HepG2 (cell line): ENCODE data around the gene AIP. TPM values are rescaled to one million over a fixed set of nuclear protein-coding genes. Genes with fewer than 3 reads are reported as not detected.

ENCODE experiments used
- ARID3A ChIP-seq: IDR thresholded peaks from 2 replicates; pipeline ENCODE4 v1.6.1; 2012; ENCODE audit warnings: low read depth, low read length, improper control_type of control experiment
- ARNTL ChIP-seq: sonication (generic); formaldehyde crosslinking; IDR thresholded peaks from 2 replicates; pipeline ENCODE4 v1.4.0; 2020; ENCODE audit warnings: mild to moderate bottlenecking, missing genetic modification reagents
- CBFB ChIP-seq: sonication (generic); formaldehyde crosslinking; IDR thresholded peaks from 2 replicates; pipeline ENCODE4 v1.4.0; 2020; ENCODE audit warnings: missing genetic modification reagents
- CBX2 ChIP-seq, 2 experiments: fragments of 200-600 bp in 1 of 2; sonication (generic); formaldehyde crosslinking in 1 of 2; IDR thresholded peaks; 2 replicates each; pipeline versions ENCODE4 v1.7.0 to v1.8.1; 2018 to 2022; ENCODE audit warnings: low read depth in 2 of 2, low read length in 1 of 2, mild to moderate bottlenecking in 1 of 2, missing genetic modification reagents in 1 of 2
- CCAR2 ChIP-seq: fragments of 200-400 bp; formaldehyde crosslinking; optimal IDR thresholded peaks from 2 replicates; pipeline ENCODE3; 2018; ENCODE audit warnings: low read depth, mild to moderate bottlenecking, low read length, moderate library complexity
- ELF4 ChIP-seq: sonication (generic); formaldehyde crosslinking; IDR thresholded peaks from 2 replicates; pipeline ENCODE4 v1.5.0; 2020; ENCODE audit warnings: missing genetic modification reagents, mild to moderate bottlenecking, moderate library complexity, borderline replicate concordance
- LRRFIP1 ChIP-seq: sonication (generic); formaldehyde crosslinking; conservative IDR thresholded peaks from 2 replicates; pipeline ENCODE4 v1.4.0; 2020; ENCODE audit warnings: missing genetic modification reagents
- MXD4 ChIP-seq: IDR thresholded peaks from 2 replicates; pipeline ENCODE4 v1.6.1; 2016; ENCODE audit warnings: mild to moderate bottlenecking, missing biosample characterization, missing genetic modification reagents
- NFE2L2 ChIP-seq: fragments of 150-350 bp; IDR thresholded peaks from 2 replicates; pipeline ENCODE4 v1.6.1; 2014; ENCODE audit warnings: low read length
- NR2C2 ChIP-seq: sonication (generic); formaldehyde crosslinking; IDR thresholded peaks from 2 replicates; pipeline ENCODE4 v1.4.0; 2020; ENCODE audit warnings: missing genetic modification reagents, mild to moderate bottlenecking, moderate library complexity, borderline replicate concordance
- PCBP1 ChIP-seq: fragments of 200-400 bp; formaldehyde crosslinking; IDR thresholded peaks from 2 replicates; pipeline ENCODE4 v1.6.1; 2017; ENCODE audit warnings: mild to moderate bottlenecking, low read depth, low read length, borderline replicate concordance
- RBAK ChIP-seq: sonication (generic); formaldehyde crosslinking; IDR thresholded peaks from 2 replicates; pipeline ENCODE4 v1.5.1; 2020; ENCODE audit warnings: mild to moderate bottlenecking, missing genetic modification reagents
- SNAPC4 ChIP-seq: sonication (generic); formaldehyde crosslinking; IDR thresholded peaks from 2 replicates; pipeline ENCODE4 v1.4.0; 2020; ENCODE audit warnings: mild to moderate bottlenecking, missing genetic modification reagents
- THAP11 ChIP-seq: IDR thresholded peaks from 2 replicates; pipeline ENCODE4 v1.6.1; 2016; ENCODE audit warnings: missing biosample characterization, missing genetic modification reagents
- ZNF263 ChIP-seq: sonication (generic); formaldehyde crosslinking; IDR thresholded peaks from 2 replicates; pipeline ENCODE4 v1.4.0; 2020; ENCODE audit warnings: missing genetic modification reagents
- ZNF432 ChIP-seq: sonication (generic); formaldehyde crosslinking; IDR thresholded peaks from 2 replicates; pipeline ENCODE4 v1.5.0; 2020; ENCODE audit warnings: missing genetic modification reagents, mild to moderate bottlenecking, borderline replicate concordance
- ZNF501 ChIP-seq: sonication (generic); formaldehyde crosslinking; IDR thresholded peaks from 2 replicates; pipeline ENCODE4 v1.5.1; 2020; ENCODE audit warnings: mild to moderate bottlenecking, moderate library complexity, missing genetic modification reagents
- ZNF580 ChIP-seq: IDR thresholded peaks from 2 replicates; pipeline ENCODE4 v1.6.1; 2016; ENCODE audit warnings: low read depth, borderline replicate concordance
- ZNF766 ChIP-seq: sonication (generic); formaldehyde crosslinking; IDR thresholded peaks from 2 replicates; pipeline ENCODE4 v1.5.0; 2020; ENCODE audit warnings: missing genetic modification reagents, borderline replicate concordance
- ZSCAN29 ChIP-seq: sonication (generic); formaldehyde crosslinking; conservative IDR thresholded peaks from 2 replicates; pipeline ENCODE4 v1.4.0; 2020; ENCODE audit warnings: mild to moderate bottlenecking, missing genetic modification reagents
- polyA plus RNA-seq, 8 experiments: library from polyadenylated mRNA; depleted of rRNA in 3 of 8; stranded (reverse) in 7 of 8; unstranded in 1 of 8; fragments of >200 nt; fragmentation: Illumina TruSeq in 4 of 8; extraction: Trizol in 4 of 8; gene quantifications; 2 replicates each; pipeline versions ENCODE4 v1.2.1 to v1.2.3, GENCODE V29; 2011 to 2016; ENCODE audit warnings: low read depth in 4 of 8, missing spikeins in 1 of 8, mixed read lengths in 1 of 8; ENCODE audit not compliant: insufficient read depth in 1 of 8
- total RNA-seq, 5 experiments: library from RNA; depleted of rRNA; stranded (reverse); fragments of >200 nt; fragmentation: Illumina TruSeq; extraction: Trizol; gene quantifications; 2 replicates each; pipeline ENCODE4 v1.2.3, GENCODE V29; 2016; ENCODE audit warnings: low read depth in 1 of 5

The AIP gene
- total and polyA plus RNA-seq, 2 of the 13 experiments (the other 11 are each of a cell fraction or from before 2014, with no cell fraction given), result 51.8 to 110 TPM

GRCh38 chr11:67468759-67469507, 13.9 kb upstream of the AIP start, which contains the start of gene TMEM134 (continued):
- TF ChIP-seq PCBP1 (no peak), ELF4 (no peak), NR2C2 (CRISPR knock-in tag) (peak; percentile 29; the same call in 1 of the 2 replicates), THAP11 (CRISPR knock-in tag) (peak; percentile 89), ARNTL (CRISPR knock-in tag) (peak; percentile 86), LRRFIP1 (CRISPR knock-in tag) (no peak), NFE2L2 (no peak), SNAPC4 (CRISPR knock-in tag) (no peak), CCAR2 (no peak), ZSCAN29 (CRISPR knock-in tag) (no peak), ZNF501 (CRISPR knock-in tag) (peak; percentile 68; the same call in 1 of the 2 replicates), RBAK (CRISPR knock-in tag) (no peak), ARID3A (no peak), ZNF432 (CRISPR knock-in tag) (no peak), ZNF263 (CRISPR knock-in tag) (no peak), ZNF580 (CRISPR knock-in tag) (0 out of 2 replicates have a peak, but pooled peaks have one; percentile 22), ZNF766 (CRISPR knock-in tag) (no peak; the same call in 1 of the 2 replicates), CBX2 (IDR thresholded peaks at IDR 0.05; ENCODE audit: low read depth, low read length) (no peak), CBX2 (CRISPR knock-in tag; IDR thresholded peaks at IDR 0.05; ENCODE audit: low read depth) (no peak), MXD4 (CRISPR knock-in tag) (no peak), CBFB (peak; percentile 85)
